D341Med (cell line): ENCODE measurements around the gene RAD51B.

Source experiments
- DNase-seq: peaks from one replicate; pipeline ENCODE4 v3.0.0; 2012; ENCODE audit warnings: low spot score

Gene RAD51B

GRCh38 chr14:68337279-68337678 is 517.7 kb downstream of the RAD51B start:
- DNase-seq: no peak

- no peak for DNase-seq
Observed at GRCh38 chr14:68340262-68340661, 520.7 kb downstream of the RAD51B start.

- no peak for DNase-seq
Observed at GRCh38 chr14:68341411-68342212, 522.0 kb downstream of the RAD51B start.

- DNase-seq: no peak
Observed at GRCh38 chr14:68342216-68342763, 522.7 kb downstream of the RAD51B start.

- DNase-seq: no peak
Observed at GRCh38 chr14:68343534-68344118, 524.0 kb downstream of the RAD51B start.

GRCh38 chr14:68345738-68346137 is 526.2 kb downstream of the RAD51B start:
- DNase-seq: no peak

- DNase-seq: no peak
Observed at GRCh38 chr14:68346556-68347343, 527.2 kb downstream of the RAD51B start.

GRCh38 chr14:68349900-68350629 is 530.5 kb downstream of the RAD51B start:
- no peak for DNase-seq

- no peak for DNase-seq
Observed at GRCh38 chr14:68355415-68355814, 535.8 kb downstream of the RAD51B start.

GRCh38 chr14:68357777-68358176 is 538.2 kb downstream of the RAD51B start:
- DNase-seq: no peak

GRCh38 chr14:68358500-68358899 is 538.9 kb downstream of the RAD51B start:
- DNase-seq: no peak

GRCh38 chr14:68359022-68359836 is 539.6 kb downstream of the RAD51B start:
- DNase-seq: no peak

GRCh38 chr14:68359837-68360552 is 540.4 kb downstream of the RAD51B start:
- DNase-seq: no peak

GRCh38 chr14:68361231-68361630 is 541.7 kb downstream of the RAD51B start:
- no peak for DNase-seq

- DNase-seq: no peak
Observed at GRCh38 chr14:68362846-68363245, 543.3 kb downstream of the RAD51B start.

GRCh38 chr14:68363466-68363842 is 543.9 kb downstream of the RAD51B start:
- DNase-seq: no peak

GRCh38 chr14:68363843-68364767 is 544.5 kb downstream of the RAD51B start:
- DNase-seq: no peak

GRCh38 chr14:68364792-68365192 is 545.2 kb downstream of the RAD51B start:
- no peak for DNase-seq

- DNase-seq: no peak
Observed at GRCh38 chr14:68365228-68365627, 545.6 kb downstream of the RAD51B start.
